Nephron (organoid): ENCODE results near the gene RIPK4.

Experiments used
- H3K27ac Mint-ChIP-seq, 3 experiments: 2 replicates each; pipeline ENCODE4 v1.8.0; 2020; ENCODE audit warnings: mixed read lengths in 3 of 3, mild to moderate bottlenecking in 2 of 3, moderate library complexity in 1 of 3
- H3K27me3 Mint-ChIP-seq: 2 replicates; pipeline ENCODE4 v1.8.0; 2021; ENCODE audit warnings: low read depth, mild to moderate bottlenecking, moderate library complexity, mixed read lengths
- H3K36me3 Mint-ChIP-seq: 2 replicates; pipeline ENCODE4 v1.8.0; 2020; ENCODE audit warnings: low read depth, mixed read lengths
- H3K4me1 Mint-ChIP-seq: 2 replicates; pipeline ENCODE4 v1.8.0; 2020; ENCODE audit warnings: mixed read lengths
- H3K4me3 Mint-ChIP-seq, 3 experiments: 2 replicates each; pipeline ENCODE4 v1.8.0; 2020; ENCODE audit warnings: mild to moderate bottlenecking in 3 of 3, mixed read lengths in 3 of 3, moderate library complexity in 2 of 3
- H3K9me3 Mint-ChIP-seq: 2 replicates; pipeline ENCODE4 v1.8.0; 2020; ENCODE audit warnings: mixed read lengths
- TF ChIP-seq, protein P1 (sequence below), 3 experiments: fragments of 200-600 bp; sonication (generic); IDR thresholded peaks; one replicate each; pipeline ENCODE4 v1.5.0; 2021; ENCODE audit warnings: antibody characterized with exemption in 3 of 3; ENCODE audit not compliant: unreplicated experiment in 3 of 3

Gene RIPK4

DNA sequence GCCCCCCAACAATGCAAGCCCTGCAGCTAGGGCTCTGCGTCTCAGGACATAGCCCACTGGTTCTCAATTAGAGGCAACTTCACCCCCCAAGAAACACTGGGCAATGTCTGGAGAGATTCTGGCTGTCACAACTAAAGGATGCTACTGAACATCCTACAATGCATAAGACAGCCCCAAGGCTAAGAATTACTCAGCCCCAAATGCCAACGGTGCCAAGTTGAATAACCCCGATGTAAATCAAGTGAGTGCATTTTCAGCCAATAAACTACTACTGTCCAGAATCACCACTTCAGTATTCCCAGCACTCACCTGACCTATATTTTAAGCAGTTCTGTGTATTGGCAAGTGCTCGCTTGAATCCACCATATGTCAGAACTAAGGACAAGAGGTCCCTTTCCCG, 6.9 kb downstream of the RIPK4 start:
- Mint-ChIP-seq H3K4me1 (peaks cover 31% of the 10 kb centered on the region), H3K27me3 (peaks cover 79% of the 10 kb centered on the region), H3K9me3 (no peaks in the 10 kb centered on the region), H3K27ac (no peak overlapping the region), H3K4me3 (no peak overlapping the region), H3K36me3 (peaks cover 3% of the 10 kb centered on the region)
- TF ChIP-seq, protein P1, sequence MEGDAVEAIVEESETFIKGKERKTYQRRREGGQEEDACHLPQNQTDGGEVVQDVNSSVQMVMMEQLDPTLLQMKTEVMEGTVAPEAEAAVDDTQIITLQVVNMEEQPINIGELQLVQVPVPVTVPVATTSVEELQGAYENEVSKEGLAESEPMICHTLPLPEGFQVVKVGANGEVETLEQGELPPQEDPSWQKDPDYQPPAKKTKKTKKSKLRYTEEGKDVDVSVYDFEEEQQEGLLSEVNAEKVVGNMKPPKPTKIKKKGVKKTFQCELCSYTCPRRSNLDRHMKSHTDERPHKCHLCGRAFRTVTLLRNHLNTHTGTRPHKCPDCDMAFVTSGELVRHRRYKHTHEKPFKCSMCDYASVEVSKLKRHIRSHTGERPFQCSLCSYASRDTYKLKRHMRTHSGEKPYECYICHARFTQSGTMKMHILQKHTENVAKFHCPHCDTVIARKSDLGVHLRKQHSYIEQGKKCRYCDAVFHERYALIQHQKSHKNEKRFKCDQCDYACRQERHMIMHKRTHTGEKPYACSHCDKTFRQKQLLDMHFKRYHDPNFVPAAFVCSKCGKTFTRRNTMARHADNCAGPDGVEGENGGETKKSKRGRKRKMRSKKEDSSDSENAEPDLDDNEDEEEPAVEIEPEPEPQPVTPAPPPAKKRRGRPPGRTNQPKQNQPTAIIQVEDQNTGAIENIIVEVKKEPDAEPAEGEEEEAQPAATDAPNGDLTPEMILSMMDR (IDR thresholded peaks at IDR 0.05; ENCODE audit: unreplicated experiment in 3 of 3), result no peak

DNA sequence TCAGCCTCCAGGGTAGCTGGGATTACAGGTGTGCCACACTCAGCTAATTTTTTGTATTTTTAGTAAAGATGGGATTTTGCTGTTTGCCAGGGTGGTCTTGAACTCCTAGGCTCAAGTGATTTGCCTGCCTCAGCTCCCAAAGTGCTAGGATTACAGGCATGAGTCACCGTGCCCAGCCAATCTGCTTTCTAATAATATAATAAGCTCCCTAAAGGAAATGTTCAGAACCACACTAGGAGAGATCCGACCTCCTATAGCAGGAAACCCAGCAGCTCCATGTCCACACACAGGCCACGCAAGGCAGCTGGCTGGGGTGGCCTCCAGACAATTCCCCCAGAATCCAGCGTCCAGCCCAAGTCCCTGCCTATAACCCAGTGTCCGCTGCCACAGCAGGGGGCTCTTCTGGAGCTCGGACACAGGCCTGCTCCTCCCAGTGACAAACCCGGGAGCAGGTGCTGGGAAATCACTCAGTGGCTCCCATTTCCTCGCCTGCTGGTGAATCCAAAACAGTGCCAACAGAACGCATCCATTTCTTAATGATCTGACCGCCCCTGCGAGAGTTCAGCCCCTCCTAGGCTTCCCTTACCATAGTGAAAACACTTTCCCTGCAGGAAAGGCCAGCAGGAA, 7.5 kb downstream of the RIPK4 start:
- TF ChIP-seq, protein P1 (IDR thresholded peaks at IDR 0.05; ENCODE audit: unreplicated experiment in 3 of 3), result no peak
- Mint-ChIP-seq H3K4me3 (no peak overlapping the region), H3K9me3 (no peaks in the 10 kb centered on the region), H3K27ac (no peak overlapping the region), H3K27me3 (peaks cover 74% of the 10 kb centered on the region), H3K4me1 (peaks cover 31% of the 10 kb centered on the region), H3K36me3 (peaks cover 3% of the 10 kb centered on the region)

DNA sequence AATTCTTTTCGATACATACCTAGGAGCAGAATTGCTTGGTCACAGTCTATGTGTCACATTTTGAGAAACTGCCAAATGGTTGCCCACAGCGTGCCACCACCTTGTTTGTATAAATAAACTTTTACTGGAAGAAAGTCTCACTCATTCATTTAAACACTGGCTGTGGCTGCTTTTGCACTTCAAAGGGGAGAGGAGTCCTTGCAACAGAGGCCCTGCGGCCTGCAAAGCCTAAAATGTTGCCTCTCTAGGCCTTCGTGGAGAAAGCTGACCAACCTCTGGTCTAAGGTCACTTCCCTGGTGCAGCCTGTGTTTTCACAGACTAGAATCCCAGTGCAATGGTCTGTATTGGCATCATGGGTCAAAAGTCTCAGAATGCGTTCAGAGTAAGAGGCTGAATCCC, 8.3 kb downstream of the RIPK4 start:
- peaks cover 67% of the 10 kb centered on the region for H3K27me3 Mint-ChIP-seq
- peaks cover 3% of the 10 kb centered on the region for H3K36me3 Mint-ChIP-seq
- no peak overlapping the region for H3K4me3 Mint-ChIP-seq
- peaks cover 32% of the 10 kb centered on the region for H3K4me1 Mint-ChIP-seq
- H3K9me3 Mint-ChIP-seq, result no peaks in the 10 kb centered on the region
- TF ChIP-seq, protein P1 (IDR thresholded peaks at IDR 0.05; ENCODE audit: unreplicated experiment in 3 of 3), result no peak
- no peak overlapping the region for H3K27ac Mint-ChIP-seq

DNA sequence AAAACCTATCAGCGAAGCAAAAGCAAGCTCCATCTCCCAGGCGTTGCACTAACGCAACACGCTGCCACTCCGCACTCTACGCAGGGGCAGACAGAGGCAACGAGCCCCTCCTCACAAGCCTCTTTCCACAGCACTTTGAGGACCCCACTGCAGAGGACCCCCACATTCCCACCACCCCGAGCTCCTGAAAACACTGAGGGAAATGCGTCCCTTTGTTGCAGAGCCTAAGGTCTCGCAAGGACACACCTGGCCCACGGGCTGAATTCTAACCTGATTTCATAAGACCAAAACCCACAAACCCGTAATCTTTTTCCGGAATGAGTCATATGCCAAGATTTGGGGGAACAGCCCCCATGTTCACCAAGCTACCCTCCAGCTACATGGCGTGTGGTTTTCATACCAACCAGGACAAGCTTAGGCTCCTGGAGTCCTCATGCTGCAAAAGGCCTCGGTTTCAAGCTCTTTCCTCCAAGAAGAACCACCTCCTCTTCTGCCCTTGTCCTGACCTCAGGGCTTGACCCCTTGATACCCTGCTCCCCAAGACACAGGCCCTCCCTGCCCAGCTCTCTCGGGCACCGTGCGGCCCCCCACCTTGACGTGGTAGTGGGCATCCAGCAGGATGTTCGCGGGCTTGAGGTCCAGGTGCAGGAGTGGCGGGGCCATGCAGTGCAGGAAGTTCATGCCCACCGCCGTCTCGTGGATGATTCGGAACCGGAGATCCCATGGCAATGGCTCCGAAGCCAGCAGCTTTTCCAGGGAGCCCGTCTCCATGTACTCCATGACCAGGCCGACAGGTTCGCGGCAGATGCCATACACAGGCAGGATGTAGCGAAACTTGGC, 10.7 kb downstream of the RIPK4 start:
- H3K36me3 Mint-ChIP-seq, result peaks cover 3% of the 10 kb centered on the region
- TF ChIP-seq, protein P1 (IDR thresholded peaks at IDR 0.05; ENCODE audit: unreplicated experiment in 3 of 3), result no peak
- no peak overlapping the region for H3K27ac Mint-ChIP-seq
- no peak overlapping the region for H3K4me3 Mint-ChIP-seq
- H3K27me3 Mint-ChIP-seq, result peaks cover 63% of the 10 kb centered on the region
- H3K9me3 Mint-ChIP-seq, result no peaks in the 10 kb centered on the region
- peaks cover 33% of the 10 kb centered on the region for H3K4me1 Mint-ChIP-seq

DNA sequence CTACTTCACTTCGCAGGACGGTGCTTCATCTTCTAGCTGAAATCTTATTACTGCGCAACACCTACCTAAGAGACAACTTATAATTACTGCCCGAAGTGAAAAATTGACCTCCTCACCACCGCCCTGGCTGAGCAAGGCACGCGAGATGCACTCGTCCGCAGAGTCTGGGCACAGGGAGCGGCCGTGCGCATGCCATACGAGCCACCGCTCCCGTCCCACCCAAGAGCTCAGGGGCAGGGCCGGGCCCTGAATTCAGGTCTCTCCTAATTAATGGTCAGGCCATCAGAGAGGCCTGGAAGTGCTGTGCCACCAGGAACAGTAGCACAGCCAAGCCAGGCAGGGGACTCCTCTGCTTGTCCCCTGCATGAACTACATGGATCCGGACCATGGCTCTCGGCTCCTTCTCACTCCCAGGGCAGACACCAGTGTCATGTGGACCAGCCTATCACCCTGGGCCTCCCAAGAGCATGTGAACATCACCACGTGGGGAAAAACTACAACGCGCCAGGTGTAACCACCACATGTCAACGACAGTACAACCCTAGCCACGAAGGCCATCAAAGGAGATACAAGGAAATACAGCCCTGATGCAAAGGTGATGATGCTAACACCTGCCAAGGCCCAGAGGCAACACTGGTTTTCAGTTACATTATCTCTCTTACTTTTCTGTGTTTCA, 11.5 kb downstream of the RIPK4 start:
- no peak overlapping the region for H3K4me3 Mint-ChIP-seq
- H3K36me3 Mint-ChIP-seq, result peaks cover 3% of the 10 kb centered on the region
- H3K4me1 Mint-ChIP-seq, result peaks cover 30% of the 10 kb centered on the region
- no peak overlapping the region for H3K27ac Mint-ChIP-seq
- peaks cover 61% of the 10 kb centered on the region for H3K27me3 Mint-ChIP-seq
- TF ChIP-seq, protein P1 (IDR thresholded peaks at IDR 0.05; ENCODE audit: unreplicated experiment in 3 of 3), result no peak
- no peaks in the 10 kb centered on the region for H3K9me3 Mint-ChIP-seq
